HCT116 (cell line): ENCODE measurements around the gene FLYWCH1. TPM values are rescaled to one million over a fixed set of nuclear protein-coding genes. Genes with fewer than 3 reads are reported as not detected.
A peak's percentile ranks its signal among the peaks of the same experiment; 100 is the strongest.

Experiments
- ATAC-seq: fragments of 200-7000 bp; cut with Tn5 transposase; 2 replicates; pipeline ENCODE4 v1.9.1; 2020; ENCODE audit warnings: mild to moderate bottlenecking, moderate library complexity
- BruUV-seq: library from RNA; stranded (reverse); fragments of 400-500 nt; replicated peaks from 2 replicates; lab custom pipeline; 2021; lab: Mats Ljungman, UMichigan
- CTCF ChIA-PET: fragments of 300-600 bp; sonication (Branson Sonifier 250); formaldehyde crosslinking; loops from one replicate; lab custom pipeline; 2021; ENCODE audit warnings: antibody characterized with exemption; lab: Charles Lee
- POLR2A ChIA-PET: fragments of 300-600, 350-600 bp; sonication (Branson Sonifier 250); formaldehyde crosslinking; loops from one replicate; lab custom pipeline; 2021; ENCODE audit warnings: antibody characterized with exemption; lab: Charles Lee
- RAD21 ChIA-PET, 2 experiments: fragments of 300-600 bp; sonication (Branson Sonifier 250); formaldehyde crosslinking; loops; one replicate each; lab custom pipeline; 2023; ENCODE audit warnings: low total read pairs in 2 of 2; ENCODE audit not compliant: uncharacterized antibody in 2 of 2, unreplicated experiment in 2 of 2, low non-redundant PET in 1 of 2; lab: Charles Lee
- DNase-seq: peaks from one replicate; pipeline ENCODE4 v3.0.0-alpha.2; 2010; ENCODE audit warnings: low read depth, low spot score
- H2AFZ ChIP-seq: fragments of 200-600 bp; shearing (Covaris generic), sonication (generic); 2 replicates; pipeline ENCODE4 v1.6.1; 2017; ENCODE audit warnings: low read depth, mixed run types, mixed read lengths, antibody characterized with exemption, low read length; ENCODE audit not compliant: poor library complexity, severe bottlenecking
- H3K27ac ChIP-seq: 2 replicates; pipeline ENCODE4 v1.5.1; 2012; ENCODE audit warnings: low read depth, low read length
- H3K27me3 ChIP-seq: fragments of 200-600 bp; sonication (generic); 2 replicates; pipeline ENCODE4 v1.6.1; 2016; ENCODE audit warnings: mixed run types, low read length, mixed read lengths; ENCODE audit not compliant: insufficient read depth
- H3K36me3 ChIP-seq, 2 experiments: fragments of 200-500 bp in 1 of 2; fragments of 200-600 bp in 1 of 2; sonication (Bioruptor generic) in 1 of 2; sonication (generic) in 1 of 2; 2 replicates each; pipeline versions ENCODE4 v1.5.1 to v1.6.1; 2014 to 2016; ENCODE audit warnings: low read length in 2 of 2, inconsistent platforms in 1 of 2, mixed read lengths in 1 of 2, mixed run types in 1 of 2; ENCODE audit not compliant: insufficient read depth in 2 of 2, control insufficient read depth in 1 of 2
- H3K4me1 ChIP-seq, 2 experiments: fragments of 200-600 bp in 1 of 2; sonication (generic) in 1 of 2; 2 replicates each; pipeline versions ENCODE4 v1.5.1 to v1.6.1; 2012 to 2017; ENCODE audit warnings: low read length in 2 of 2, inconsistent platforms in 1 of 2, mild to moderate bottlenecking in 1 of 2, mixed read lengths in 1 of 2, mixed run types in 1 of 2, moderate library complexity in 1 of 2; ENCODE audit not compliant: insufficient read depth in 2 of 2, control insufficient read depth in 1 of 2
- H3K4me2 ChIP-seq: fragments of 200-600 bp; sonication (generic); 2 replicates; pipeline ENCODE4 v1.6.1; 2017; ENCODE audit warnings: mixed run types, low read length, mixed read lengths
- H3K4me3 ChIP-seq, 2 experiments: fragments of 200-600 bp in 1 of 2; sonication (generic) in 1 of 2; replicated peaks in 1 of 2; 2 replicates each; pipeline ENCODE4 v1.5.1; 2011 to 2016; ENCODE audit warnings: low read length in 2 of 2, control low read depth in 1 of 2, low read depth in 1 of 2, mild to moderate bottlenecking in 1 of 2, mixed read lengths in 1 of 2, mixed run types in 1 of 2
- H3K79me2 ChIP-seq: fragments of 200-600 bp; sonication (generic); 2 replicates; pipeline ENCODE4 v1.6.1; 2017; ENCODE audit warnings: mild to moderate bottlenecking, mixed run types, low read length, moderate library complexity, mixed read lengths; ENCODE audit not compliant: insufficient read depth
- H3K9ac ChIP-seq: fragments of 200-600 bp; sonication (generic); 2 replicates; pipeline ENCODE4 v1.6.1; 2016; ENCODE audit warnings: low read length, mixed read lengths
- H3K9me2 ChIP-seq: fragments of 200-600 bp; sonication (generic), shearing (Covaris generic); 2 replicates; pipeline ENCODE4 v1.6.1; 2017; ENCODE audit warnings: mixed run types, mild to moderate bottlenecking, moderate library complexity; ENCODE audit not compliant: insufficient read depth
- H3K9me3 ChIP-seq, 2 experiments: fragments of 200-500 bp in 1 of 2; fragments of 200-600 bp in 1 of 2; sonication (Bioruptor generic) in 1 of 2; sonication (generic) in 1 of 2; 2 replicates each; pipeline ENCODE4 v1.6.1; 2014 to 2017; ENCODE audit warnings: low read length in 2 of 2, mixed read lengths in 2 of 2, inconsistent platforms in 1 of 2, low read depth in 1 of 2, mild to moderate bottlenecking in 1 of 2, mixed run types in 1 of 2, moderate library complexity in 1 of 2; ENCODE audit not compliant: control insufficient read depth in 1 of 2, insufficient read depth in 1 of 2
- H4K20me1 ChIP-seq: fragments of 200-600 bp; sonication (generic), shearing (Covaris generic); 2 replicates; pipeline ENCODE4 v1.6.1; 2017; ENCODE audit warnings: mixed run types, mild to moderate bottlenecking, moderate library complexity; ENCODE audit not compliant: insufficient read depth
- CBX3 ChIP-seq: IDR thresholded peaks from 2 replicates; pipeline ENCODE4 v1.6.1; 2012; ENCODE audit warnings: low read depth
- EGR1 ChIP-seq: IDR thresholded peaks from 2 replicates; pipeline ENCODE4 v1.6.1; 2012; ENCODE audit warnings: low read depth
- ELF1 ChIP-seq: IDR thresholded peaks from 2 replicates; pipeline ENCODE4 v1.6.1; 2012; ENCODE audit warnings: low read depth, borderline replicate concordance
- EZH2 ChIP-seq: fragments of 200-600 bp; sonication (generic); IDR thresholded peaks from 2 replicates; pipeline ENCODE4 v1.6.1; 2017; ENCODE audit warnings: antibody characterized with exemption, mixed run types
- POLR2A ChIP-seq: IDR thresholded peaks from 2 replicates; pipeline ENCODE4 v1.7.0; 2011; ENCODE audit warnings: borderline replicate concordance; ENCODE audit not compliant: insufficient read depth, insufficient read length; ENCODE audit errors: extremely low read depth
- POLR2AphosphoS5 ChIP-seq: IDR thresholded peaks from 2 replicates; pipeline ENCODE4 v1.6.1; 2011; ENCODE audit warnings: mild to moderate bottlenecking, low read depth, low read length, moderate library complexity
- RAD21 ChIP-seq: IDR thresholded peaks from 2 replicates; pipeline ENCODE4 v1.6.1; 2012; ENCODE audit warnings: low read depth, mild to moderate bottlenecking
- TCF7L2 ChIP-seq: IDR thresholded peaks from 2 replicates; pipeline ENCODE4 v1.7.0; 2011; ENCODE audit warnings: borderline replicate concordance, inconsistent platforms; ENCODE audit not compliant: insufficient read depth, insufficient read length; ENCODE audit errors: extremely low read depth
- intact Hi-C: fragments of 100-400 bp; cut with micrococcal nuclease; formaldehyde crosslinking; loops from 2 replicates; pipeline ENCODE4 v1.10.0; 2022
- total RNA-seq: library from RNA; stranded (reverse); gene quantifications from one replicate; pipeline ENCODE4 v1.2.1, GENCODE V29; 2021; ENCODE audit not compliant: unreplicated experiment
- TF ChIP-seq, protein P1 (sequence below), 3 experiments: fragments of 200-600 bp in 1 of 3; sonication (generic) in 1 of 3; IDR thresholded peaks in 2 of 3; conservative IDR thresholded peaks in 1 of 3; 2 replicates each; pipeline ENCODE4 v1.5.1; 2012 to 2017; ENCODE audit warnings: low read depth in 2 of 3, low read length in 2 of 3, antibody characterized with exemption in 1 of 3, borderline replicate concordance in 1 of 3, control low read depth in 1 of 3, mild to moderate bottlenecking in 1 of 3, mixed read lengths in 1 of 3, mixed run types in 1 of 3, moderate library complexity in 1 of 3; ENCODE audit not compliant: insufficient read depth in 1 of 3
- TF ChIP-seq, protein P2 (sequence below): IDR thresholded peaks from 2 replicates; pipeline ENCODE4 v1.6.1; 2012

The FLYWCH1 gene
- total RNA-seq, 1 experiment from 2014 or later = 66.6 TPM

GRCh38 chr16:2956579-2956956 is 44.8 kb downstream of the FLYWCH1 start:
- H3K9ac ChIP-seq = no peak overlapping the region
- ATAC-seq = no peak
- H4K20me1 ChIP-seq = no peaks in the 10 kb centered on the region
- H3K4me1 ChIP-seq = peaks cover 2 to 20% of the 10 kb centered on the region in 2 experiments; a peak in 3 of 4 replicates
- no peak overlapping the region for H3K4me3 ChIP-seq
- no peaks in the 10 kb centered on the region for H3K27me3 ChIP-seq
- ChIA-PET CTCF (no interaction called here), POLR2A (no interaction called here), RAD21 (no interaction called here)
- no peaks in the 10 kb centered on the region for H3K36me3 ChIP-seq
- H2AFZ ChIP-seq = no peak overlapping the region
- H3K9me2 ChIP-seq = no peaks in the 10 kb centered on the region
- H3K9me3 ChIP-seq = no peaks in the 10 kb centered on the region
- intact Hi-C loops = no loop called here
- BruUV-seq = no TSS peak
- no peak overlapping the region for H3K27ac ChIP-seq
- H3K4me2 ChIP-seq = peak overlapping the region; percentile 23; the same call in 1 of the 2 replicates
- no peak for TF ChIP-seq ELF1
- TF ChIP-seq, protein P1, sequence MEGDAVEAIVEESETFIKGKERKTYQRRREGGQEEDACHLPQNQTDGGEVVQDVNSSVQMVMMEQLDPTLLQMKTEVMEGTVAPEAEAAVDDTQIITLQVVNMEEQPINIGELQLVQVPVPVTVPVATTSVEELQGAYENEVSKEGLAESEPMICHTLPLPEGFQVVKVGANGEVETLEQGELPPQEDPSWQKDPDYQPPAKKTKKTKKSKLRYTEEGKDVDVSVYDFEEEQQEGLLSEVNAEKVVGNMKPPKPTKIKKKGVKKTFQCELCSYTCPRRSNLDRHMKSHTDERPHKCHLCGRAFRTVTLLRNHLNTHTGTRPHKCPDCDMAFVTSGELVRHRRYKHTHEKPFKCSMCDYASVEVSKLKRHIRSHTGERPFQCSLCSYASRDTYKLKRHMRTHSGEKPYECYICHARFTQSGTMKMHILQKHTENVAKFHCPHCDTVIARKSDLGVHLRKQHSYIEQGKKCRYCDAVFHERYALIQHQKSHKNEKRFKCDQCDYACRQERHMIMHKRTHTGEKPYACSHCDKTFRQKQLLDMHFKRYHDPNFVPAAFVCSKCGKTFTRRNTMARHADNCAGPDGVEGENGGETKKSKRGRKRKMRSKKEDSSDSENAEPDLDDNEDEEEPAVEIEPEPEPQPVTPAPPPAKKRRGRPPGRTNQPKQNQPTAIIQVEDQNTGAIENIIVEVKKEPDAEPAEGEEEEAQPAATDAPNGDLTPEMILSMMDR (IDR thresholded peaks at IDR 0.05 in 2 of 3, conservative IDR thresholded peaks at IDR 0.05 in 1 of 3; ENCODE audit: borderline replicate concordance in 1 of 3, insufficient read depth in 1 of 3, low read depth in 2 of 3, low read length in 2 of 3) = no peak
- TF ChIP-seq, protein P2, sequence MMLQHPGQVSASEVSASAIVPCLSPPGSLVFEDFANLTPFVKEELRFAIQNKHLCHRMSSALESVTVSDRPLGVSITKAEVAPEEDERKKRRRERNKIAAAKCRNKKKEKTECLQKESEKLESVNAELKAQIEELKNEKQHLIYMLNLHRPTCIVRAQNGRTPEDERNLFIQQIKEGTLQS = no peak
- no peaks in the 10 kb centered on the region for H3K79me2 ChIP-seq
- no peak for DNase-seq

DNA sequence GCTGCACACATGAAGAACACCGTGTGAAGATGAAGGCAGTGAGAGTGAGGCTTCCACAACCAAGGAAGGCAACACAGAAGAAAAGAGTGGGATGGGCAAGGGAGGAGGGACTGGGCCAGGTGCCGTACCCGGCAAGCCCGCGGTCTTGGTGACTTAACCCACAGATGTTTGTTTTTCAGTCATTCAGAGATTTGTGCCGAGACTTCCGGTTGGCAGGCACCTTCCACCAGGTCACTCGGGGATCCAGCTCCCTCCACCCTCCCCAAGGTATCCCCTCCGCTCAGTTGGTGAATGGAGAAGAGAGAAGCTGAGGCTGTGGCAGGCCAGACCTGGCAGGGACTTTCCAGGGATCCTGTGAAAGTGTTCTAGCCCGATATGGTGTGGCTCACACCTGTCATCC is 47.5 kb downstream of the FLYWCH1 start:
- Histone ChIP-seq H3K4me1 (peaks cover 8 to 45% of the 10 kb centered on the region in 2 experiments; a peak in 3 of 4 replicates), H3K36me3 (no peaks in the 10 kb centered on the region), H3K4me2 (no peak overlapping the region), H3K9me3 (no peaks in the 10 kb centered on the region), H3K9me2 (no peaks in the 10 kb centered on the region), H4K20me1 (no peaks in the 10 kb centered on the region), H3K79me2 (no peaks in the 10 kb centered on the region), H3K9ac (no peak overlapping the region), H3K4me3 (no peak overlapping the region), H3K27me3 (no peaks in the 10 kb centered on the region), H3K27ac (no peak overlapping the region), H2AFZ (no peak overlapping the region)
- BruUV-seq = no TSS peak
- DNase-seq = no peak
- intact Hi-C loops = no loop called here
- POLR2A ChIA-PET = no interaction called here
- CTCF ChIA-PET = interaction anchor here (1.3 kb wide), 2 partner anchors 13 to 27 kb away, joined by 3 read pairs; no protein-coding TSS in a partner anchor
- RAD21 ChIA-PET = no interaction called here
- TF ChIP-seq POLR2AphosphoS5 (no peak), RAD21 (no peak), POLR2A (no peak), EGR1 (no peak), EZH2 (no peak), TCF7L2 (no peak), CBX3 (no peak)
- no peak for ATAC-seq
